Neural cell (in vitro differentiated cells): ENCODE measurements around the gene ADH1C. TPM values are rescaled to one million over a fixed set of nuclear protein-coding genes. Genes with fewer than 3 reads are reported as not detected.

ENCODE experiments used
- H2AFZ ChIP-seq: fragments of 200-600, 300-800 bp; sonication (generic), shearing (Covaris generic); 2 replicates; pipeline ENCODE4 v1.6.0; 2014; ENCODE audit warnings: low read depth, mild to moderate bottlenecking, antibody characterized with exemption, low read length, moderate library complexity
- H3F3A ChIP-seq: fragments of 200-600 bp; shearing (Covaris generic); 2 replicates; pipeline ENCODE4 v1.6.1; 2016; ENCODE audit warnings: mild to moderate bottlenecking, moderate library complexity, mixed read lengths, antibody characterized with exemption, low read length; ENCODE audit not compliant: insufficient read depth, poor library complexity, severe bottlenecking
- H3K27ac ChIP-seq: fragments of 200-600, 300-800 bp; sonication (generic), shearing (Covaris generic); 2 replicates; pipeline ENCODE4 v1.5.1; 2014; ENCODE audit warnings: mild to moderate bottlenecking, low read length, moderate library complexity
- H3K27me3 ChIP-seq: fragments of 300-800, 200-600 bp; sonication (generic), shearing (Covaris generic); 2 replicates; pipeline ENCODE4 v1.6.0; 2014; ENCODE audit warnings: mild to moderate bottlenecking, low read depth, low read length, moderate library complexity; ENCODE audit not compliant: insufficient read depth
- H3K36me3 ChIP-seq: fragments of 300-800, 200-600 bp; sonication (generic), shearing (Covaris generic); 2 replicates; pipeline ENCODE4 v1.5.1; 2014; ENCODE audit warnings: mild to moderate bottlenecking, antibody characterized with exemption, low read length, moderate library complexity; ENCODE audit not compliant: insufficient read depth
- H3K4me2 ChIP-seq: fragments of 300-800, 200-600 bp; sonication (generic), shearing (Covaris generic); 2 replicates; pipeline ENCODE4 v1.6.0; 2014; ENCODE audit warnings: mild to moderate bottlenecking, low read length
- H3K4me3 ChIP-seq: fragments of 300-800, 200-600 bp; sonication (generic), shearing (Covaris generic); 2 replicates; pipeline ENCODE4 v1.5.1; 2014; ENCODE audit warnings: mild to moderate bottlenecking, low read length, moderate library complexity
- H3K79me2 ChIP-seq: fragments of 200-600 bp; shearing (Covaris generic); replicated peaks from 2 replicates; pipeline ENCODE4 v1.6.0; 2014; ENCODE audit warnings: mild to moderate bottlenecking, low read length, moderate library complexity; ENCODE audit not compliant: insufficient read depth
- H3K9ac ChIP-seq: fragments of 300-800, 200-600 bp; sonication (generic), shearing (Covaris generic); 2 replicates; pipeline ENCODE4 v1.6.1; 2016; ENCODE audit warnings: mild to moderate bottlenecking, low read length, mixed read lengths
- H3K9me2 ChIP-seq: fragments of 200-600 bp; shearing (Covaris generic); 2 replicates; pipeline ENCODE4 v1.6.1; 2016; ENCODE audit warnings: mild to moderate bottlenecking, low read length, mixed read lengths; ENCODE audit not compliant: insufficient read depth
- H3K9me3 ChIP-seq: fragments of 200-600, 300-800 bp; sonication (generic), shearing (Covaris generic); 2 replicates; pipeline ENCODE4 v1.6.1; 2016; ENCODE audit warnings: mild to moderate bottlenecking, mixed run types, low read length, moderate library complexity, mixed read lengths
- H4K20me1 ChIP-seq: fragments of 200-600 bp; shearing (Covaris generic); 2 replicates; pipeline ENCODE4 v1.6.1; 2016; ENCODE audit warnings: mild to moderate bottlenecking, mixed run types; ENCODE audit not compliant: insufficient read depth
- CTCF ChIP-seq: fragments of 450-650 bp; IDR thresholded peaks from 2 replicates; pipeline ENCODE4 v1.5.1; 2014; ENCODE audit warnings: antibody characterized with exemption, mild to moderate bottlenecking, moderate library complexity; ENCODE audit not compliant: poor library complexity, severe bottlenecking
- EP300 ChIP-seq: fragments of 450-650 bp; conservative IDR thresholded peaks from 2 replicates; pipeline ENCODE4 v1.6.1; 2014; ENCODE audit warnings: antibody characterized with exemption, mild to moderate bottlenecking, moderate library complexity; ENCODE audit not compliant: poor library complexity, severe bottlenecking
- EZH2 ChIP-seq: fragments of 200-600, 300-800 bp; shearing (Covaris generic), sonication (generic); IDR thresholded peaks from 2 replicates; pipeline ENCODE4 v1.6.1; 2014; ENCODE audit warnings: antibody characterized with exemption, low read length, borderline replicate concordance, mild to moderate bottlenecking; ENCODE audit not compliant: insufficient read depth, poor library complexity, severe bottlenecking
- MXI1 ChIP-seq: fragments of 450-650 bp; conservative IDR thresholded peaks from 2 replicates; pipeline ENCODE4 v1.6.1; 2014; ENCODE audit warnings: antibody characterized with exemption, mild to moderate bottlenecking; ENCODE audit not compliant: poor library complexity, severe bottlenecking
- POLR2AphosphoS5 ChIP-seq: IDR thresholded peaks from 2 replicates; pipeline ENCODE4 v1.6.1; 2012
- RAD21 ChIP-seq: fragments of 450-650 bp; conservative IDR thresholded peaks from 2 replicates; pipeline ENCODE4 v1.6.1; 2014; ENCODE audit warnings: antibody characterized with exemption, mild to moderate bottlenecking, moderate library complexity
- REST ChIP-seq: IDR thresholded peaks from 2 replicates; pipeline ENCODE4 v1.6.1; 2012; ENCODE audit warnings: borderline replicate concordance
- SMC3 ChIP-seq: fragments of 450-650 bp; conservative IDR thresholded peaks from 2 replicates; pipeline ENCODE4 v1.6.1; 2014; ENCODE audit warnings: antibody characterized with exemption, mild to moderate bottlenecking, moderate library complexity; ENCODE audit not compliant: poor library complexity
- TAF1 ChIP-seq: IDR thresholded peaks from 2 replicates; pipeline ENCODE4 v1.6.1; 2012; ENCODE audit warnings: low read depth
- polyA plus RNA-seq: library from polyadenylated mRNA; depleted of rRNA; stranded (reverse); fragments of >200 nt; gene quantifications from 2 replicates; pipeline ENCODE4 v1.2.3, GENCODE V29; 2014

The ADH1C gene
- polyA plus RNA-seq, 1 donor from 2014 or later: not detected

DNA sequence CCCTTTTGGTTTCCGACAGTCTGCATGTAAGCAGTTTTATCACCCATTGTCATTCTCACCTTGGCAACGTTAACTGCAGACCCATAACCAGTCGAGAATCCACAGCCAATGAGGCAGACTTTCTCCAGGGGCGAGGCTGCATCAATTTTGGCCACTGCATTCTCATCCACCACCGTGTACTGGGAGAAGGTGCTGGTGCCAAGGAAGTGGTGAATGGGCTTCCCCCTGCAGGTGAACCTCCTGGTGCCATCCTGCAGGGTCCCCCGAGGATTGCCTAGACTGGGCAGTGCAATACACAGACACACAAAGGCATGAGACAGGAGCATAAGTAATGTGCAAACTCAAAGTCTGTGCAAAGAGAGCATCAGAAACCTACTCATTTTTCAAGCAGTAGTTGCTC, 36.7 kb downstream of the ADH1C start (continued):
- TF ChIP-seq TAF1: no peak

GRCh38 chr4:99314211-99314610, 38.3 kb downstream of the ADH1C start:
- Histone ChIP-seq H4K20me1 (no peaks in the 10 kb centered on the region), H3K27ac (no peak overlapping the region), H3K36me3 (no peaks in the 10 kb centered on the region), H3K79me2 (no peaks in the 10 kb centered on the region), H3K9me3 (no peaks in the 10 kb centered on the region), H3K4me3 (no peak overlapping the region), H3F3A (no peaks in the 10 kb centered on the region), H2AFZ (no peak overlapping the region), H3K27me3 (no peaks in the 10 kb centered on the region), H3K9ac (no peak overlapping the region), H3K4me2 (no peak overlapping the region), H3K9me2 (no peaks in the 10 kb centered on the region)
- TF ChIP-seq RAD21 (no peak), POLR2AphosphoS5 (no peak), SMC3 (no peak), REST (no peak), CTCF (no peak), EP300 (no peak), TAF1 (no peak), EZH2 (no peak), MXI1 (no peak)

DNA sequence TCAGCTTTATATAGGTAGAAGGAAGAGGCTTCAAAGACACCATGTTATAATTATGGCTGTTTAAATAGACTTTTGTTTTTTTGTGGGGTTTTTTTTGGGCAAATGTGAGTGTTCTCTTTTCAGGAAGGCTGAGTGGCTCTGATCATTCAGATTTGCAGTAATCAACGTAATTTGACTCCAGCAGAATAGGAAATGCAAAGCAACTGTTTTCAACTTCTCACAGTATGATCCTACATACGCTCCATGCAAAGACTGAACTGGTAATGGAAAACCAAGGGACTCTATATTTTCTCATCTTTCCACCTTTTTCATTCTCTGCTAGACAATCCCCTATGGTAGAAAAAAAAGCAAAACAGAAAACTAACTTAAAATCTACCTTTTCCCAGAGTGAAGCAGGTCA, 42.2 kb downstream of the ADH1C start:
- no peaks in the 10 kb centered on the region for H3K9me3 ChIP-seq
- no peak overlapping the region for H3K4me2 ChIP-seq
- no peak for TF ChIP-seq SMC3
- TF ChIP-seq REST: no peak
- TF ChIP-seq EZH2: no peak
- no peak for TF ChIP-seq CTCF
- no peak for TF ChIP-seq POLR2AphosphoS5
- no peak for TF ChIP-seq TAF1
- TF ChIP-seq EP300: no peak
- no peak for TF ChIP-seq MXI1
- TF ChIP-seq RAD21: no peak
- no peaks in the 10 kb centered on the region for H3F3A ChIP-seq
- no peaks in the 10 kb centered on the region for H3K36me3 ChIP-seq
- H2AFZ ChIP-seq: no peak overlapping the region
- no peak overlapping the region for H3K9ac ChIP-seq
- no peaks in the 10 kb centered on the region for H4K20me1 ChIP-seq
- H3K79me2 ChIP-seq: no peaks in the 10 kb centered on the region
- no peak overlapping the region for H3K27ac ChIP-seq
- no peaks in the 10 kb centered on the region for H3K9me2 ChIP-seq
- H3K27me3 ChIP-seq: no peaks in the 10 kb centered on the region
- no peak overlapping the region for H3K4me3 ChIP-seq
